Activated naive CD4-positive, alpha-beta T cell treated with anti-CD3 and anti-CD28 coated beads, Interleukin-2, amount 50 U/mL, for 16 hours (primary cell): ENCODE data around the gene CPE.
A peak's percentile ranks its signal among the peaks of the same experiment; 100 is the strongest.
"Not testable (repeated sequence)": the region's sequence is repeated elsewhere in the genome, so short reads cannot be mapped to it uniquely, and the experiment has no call there.

Source experiments
- DNase-seq: peaks from one replicate; pipeline ENCODE4 v3.0.0-alpha.2; 2020

The CPE gene

DNA sequence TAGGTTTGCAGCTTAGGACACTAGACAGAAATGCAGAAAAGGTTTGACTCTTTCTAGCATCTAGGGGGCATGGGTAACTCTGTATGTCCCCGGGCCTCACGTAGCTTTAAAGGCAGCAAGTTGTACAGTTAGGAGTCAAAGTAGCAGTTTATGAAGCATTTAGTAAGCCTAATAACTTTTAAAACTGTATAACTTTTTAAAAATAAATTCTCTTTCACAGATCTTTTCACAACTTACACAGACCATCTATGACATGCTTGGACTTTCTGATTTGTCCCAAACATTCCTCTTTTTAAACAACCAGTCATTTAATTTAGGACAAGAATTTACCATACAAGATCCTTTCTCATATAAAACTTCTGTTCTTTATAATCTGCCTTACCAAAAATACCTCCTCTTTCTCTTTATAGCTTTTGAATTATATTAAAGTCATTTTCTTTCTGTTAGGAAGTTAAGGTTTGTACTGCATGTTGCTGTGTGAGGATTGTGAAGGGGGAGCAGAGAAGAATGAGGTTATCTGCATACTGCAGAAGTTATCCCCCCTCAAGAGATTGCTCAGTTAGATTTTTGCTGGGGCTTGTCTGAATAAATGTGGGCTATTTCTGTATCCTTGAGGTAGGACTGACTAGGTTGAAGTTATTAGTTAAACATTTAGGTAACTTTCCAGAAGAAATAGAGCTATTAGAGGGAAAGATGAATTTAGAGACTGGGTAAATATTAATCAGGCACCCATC is 94.3 kb downstream of the CPE start:
- no peak for DNase-seq

DNA sequence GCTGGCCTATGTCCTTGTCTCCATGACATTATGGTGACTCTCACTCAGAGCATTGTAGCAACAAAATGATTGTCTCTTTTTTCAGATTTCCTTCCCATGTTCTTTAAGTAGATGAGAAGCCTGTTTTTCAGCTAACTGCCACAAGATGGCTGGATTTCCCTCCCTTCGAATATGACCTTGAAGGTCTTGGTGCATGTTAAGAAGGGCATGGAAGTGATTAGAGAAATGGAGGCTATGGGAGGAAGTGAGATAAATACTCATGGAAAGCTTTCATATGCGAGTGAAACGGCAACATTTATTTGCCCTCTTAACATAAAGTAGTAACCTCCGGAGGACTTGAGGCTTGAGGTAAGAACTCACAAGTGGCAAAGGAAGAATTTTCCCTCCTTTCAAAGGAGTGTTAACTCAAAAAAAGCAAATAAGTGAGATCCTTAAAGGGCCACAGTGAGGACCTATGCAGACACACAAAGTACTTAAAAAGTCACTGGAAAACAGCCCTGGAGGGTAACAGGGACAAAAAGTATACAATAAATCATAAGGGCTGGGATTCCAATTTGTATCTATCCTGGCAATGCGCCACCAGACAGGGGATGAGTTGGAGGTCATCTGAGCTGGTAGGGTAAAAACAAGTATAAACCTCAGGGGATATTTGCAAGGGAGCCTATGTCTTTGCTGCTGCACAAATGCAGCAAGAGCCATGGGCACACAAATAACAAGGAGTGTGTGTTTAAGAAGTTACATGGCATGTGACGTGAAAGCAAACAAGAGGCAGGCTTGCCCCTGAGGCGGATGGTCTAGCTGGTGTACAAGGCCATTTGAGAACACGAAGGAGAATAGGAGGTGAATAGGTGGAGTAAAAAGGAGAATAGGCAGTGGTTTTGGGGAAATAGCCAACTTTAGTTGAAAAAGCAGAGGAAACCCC is 96.2 kb downstream of the CPE start:
- no peak for DNase-seq

DNA sequence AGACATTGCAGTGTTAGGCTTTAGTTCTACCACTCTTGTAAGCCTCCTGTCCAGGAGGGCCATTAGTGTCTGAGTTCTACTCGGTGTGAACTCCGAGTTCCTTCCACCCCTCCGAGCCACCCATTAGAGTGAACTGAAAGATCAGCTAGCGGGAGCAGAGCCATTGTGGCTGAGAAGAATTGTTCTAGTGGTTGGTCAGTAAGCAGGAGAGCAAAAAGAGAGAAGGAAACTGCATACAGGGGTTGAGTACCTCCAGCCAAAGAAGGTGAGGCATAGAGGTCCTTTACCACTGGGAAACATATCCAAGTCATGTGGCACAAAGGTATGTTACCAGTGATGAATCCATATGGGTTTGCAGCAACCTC is 96.9 kb downstream of the CPE start:
- no peak for DNase-seq

DNA sequence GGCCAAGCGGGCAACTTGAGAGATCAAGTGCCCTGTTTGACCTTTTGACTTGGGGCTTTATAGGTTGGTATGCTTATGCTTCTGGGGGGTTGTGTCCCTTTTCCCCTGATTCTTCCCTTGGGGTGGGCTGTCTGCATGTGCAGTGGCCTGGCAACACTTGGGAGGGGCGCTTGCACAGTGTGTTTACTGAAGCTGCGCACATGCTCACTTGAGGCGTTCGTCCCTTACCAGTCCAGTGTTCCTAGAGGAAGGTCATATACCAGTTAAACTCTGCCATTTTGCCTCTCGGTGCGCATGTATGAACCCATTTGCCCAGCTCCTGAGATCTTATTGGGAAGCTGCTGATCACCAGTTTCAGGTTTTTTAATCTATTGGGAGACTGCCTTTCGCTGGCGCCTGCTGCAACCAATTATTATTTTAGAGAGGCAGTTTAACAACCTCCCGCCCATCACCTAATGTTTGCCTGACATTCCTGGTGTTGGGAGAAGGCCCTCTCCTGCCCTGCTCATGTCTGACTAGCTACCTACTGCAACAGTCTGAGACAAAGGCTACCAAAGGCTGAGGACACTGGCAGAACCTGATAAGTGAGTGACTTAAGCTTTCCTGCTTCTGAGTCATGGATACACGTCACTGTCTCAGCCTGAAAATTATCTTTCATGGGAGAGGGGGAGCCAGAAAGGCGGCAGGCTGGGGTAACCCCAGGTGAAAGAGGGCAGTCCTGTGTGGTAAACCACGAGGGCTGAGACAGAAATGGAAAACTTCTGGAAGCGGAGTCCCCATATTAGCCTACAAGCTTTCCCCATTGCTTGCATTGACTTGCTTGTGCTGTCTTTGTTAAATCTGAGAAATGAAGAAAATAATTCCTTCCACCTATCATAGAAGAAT is 97.6 kb downstream of the CPE start:
- DNase-seq = no peak

DNA sequence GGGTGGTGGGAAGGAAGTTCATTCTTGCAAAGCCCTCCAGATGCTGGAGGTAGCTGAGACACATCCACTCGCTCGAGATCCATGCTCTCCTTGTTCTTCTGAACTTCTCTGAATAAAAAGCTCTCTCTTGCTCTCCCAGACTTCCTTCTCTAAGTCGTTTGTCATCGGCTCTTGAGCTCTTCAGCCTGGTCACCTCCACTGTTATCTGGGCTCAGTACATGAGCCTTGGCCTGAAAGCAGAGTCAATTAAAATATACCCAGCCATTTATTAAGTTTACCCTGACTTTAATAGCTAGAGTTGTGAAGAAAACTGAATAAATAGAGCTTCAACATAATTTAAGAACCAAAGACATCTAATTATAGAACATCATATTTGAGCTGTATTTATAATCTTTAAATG is 99.0 kb downstream of the CPE start:
- no peak for DNase-seq

DNA sequence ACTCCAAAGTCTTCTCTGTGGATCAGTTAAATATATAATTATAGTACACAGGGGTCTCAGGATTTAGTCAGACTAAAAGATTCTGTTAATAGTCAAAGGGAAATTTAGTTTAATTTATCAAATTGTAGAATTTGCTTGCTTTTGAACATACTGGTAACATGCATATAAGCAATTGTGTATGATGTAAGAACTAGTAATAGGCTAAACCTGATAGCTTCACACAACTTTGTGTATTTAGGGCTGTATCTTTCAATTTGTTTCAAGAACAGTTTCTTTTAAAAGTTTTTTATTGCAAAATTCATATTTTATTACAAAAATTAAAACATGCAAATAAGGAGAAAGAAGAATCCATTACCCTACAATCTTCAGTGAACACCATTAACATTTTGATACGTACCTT is 99.5 kb downstream of the CPE start:
- no peak for DNase-seq

DNA sequence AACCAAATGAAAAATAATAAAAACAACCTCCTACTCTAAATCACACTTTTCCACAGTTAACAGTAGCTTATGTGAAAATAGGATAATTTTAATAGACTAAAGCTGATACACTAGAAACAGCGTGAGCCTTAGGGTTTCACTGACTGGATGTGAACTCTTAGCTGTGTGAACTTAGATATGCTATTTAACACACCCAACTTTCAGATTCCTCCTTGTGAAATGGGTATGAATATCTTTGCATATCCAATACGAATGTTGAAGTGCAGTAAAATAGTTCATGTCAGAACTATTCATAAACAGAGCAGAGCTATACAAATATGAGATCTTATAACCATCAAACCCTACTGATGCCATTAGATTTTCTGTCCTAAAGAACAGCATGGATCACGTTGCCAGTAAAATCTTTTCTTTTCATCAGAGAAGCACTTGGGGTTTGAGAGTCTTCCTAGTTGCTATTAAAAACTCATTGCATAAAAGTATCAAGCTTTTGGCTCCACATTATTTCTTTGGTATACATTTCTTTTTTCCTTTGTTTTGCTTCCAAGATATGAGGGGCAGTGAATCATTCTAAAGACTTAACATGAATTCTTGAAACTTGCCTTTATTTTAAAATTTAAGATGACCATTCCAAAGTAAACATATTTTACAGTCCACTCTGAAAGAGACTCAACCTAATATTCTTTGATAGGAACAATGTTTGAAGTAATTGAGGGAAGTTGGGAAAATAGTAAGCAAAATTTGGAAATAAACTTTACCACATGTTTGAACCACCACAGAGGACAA is 102.4 kb downstream of the CPE start:
- no peak for DNase-seq

DNA sequence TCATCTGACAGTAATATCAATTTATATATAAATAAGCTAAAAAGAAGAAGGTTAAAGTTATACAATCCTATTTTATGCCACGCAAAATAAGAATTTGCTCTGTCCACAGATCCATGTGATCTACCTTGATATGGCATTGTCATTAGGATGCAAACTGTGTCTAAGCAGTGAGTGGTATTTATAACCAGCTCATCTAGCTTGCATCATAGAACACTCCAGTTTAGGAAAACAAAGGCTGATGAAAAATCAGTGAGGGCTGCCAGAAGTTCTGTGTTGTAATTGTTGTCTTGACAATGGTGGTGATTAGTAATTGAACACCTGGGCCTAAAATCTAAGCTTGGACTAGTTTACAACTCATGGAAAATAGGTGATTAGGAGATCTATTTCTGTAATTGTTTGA is 111.0 kb downstream of the CPE start:
- DNase-seq = no peak

DNA sequence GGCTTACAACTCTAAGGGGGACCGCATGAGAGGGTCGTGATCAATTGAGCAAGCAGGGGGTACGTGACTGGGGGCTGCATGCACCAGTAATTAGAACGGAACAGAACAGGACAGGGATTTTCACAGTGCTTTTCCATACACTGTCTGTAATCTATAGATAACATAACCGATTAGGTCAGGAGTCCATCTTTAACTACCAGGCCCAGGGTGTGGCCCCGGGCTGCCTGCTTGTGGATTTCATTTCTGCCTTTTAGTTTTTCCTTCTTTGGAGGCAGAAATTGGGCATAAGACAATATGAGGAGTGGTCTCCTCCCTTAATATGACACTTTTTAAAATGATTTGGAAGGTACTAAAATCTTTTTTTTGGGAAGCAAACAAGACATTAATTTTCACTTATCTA is 113.8 kb downstream of the CPE start:
- DNase-seq = not testable (repeated sequence)

DNA sequence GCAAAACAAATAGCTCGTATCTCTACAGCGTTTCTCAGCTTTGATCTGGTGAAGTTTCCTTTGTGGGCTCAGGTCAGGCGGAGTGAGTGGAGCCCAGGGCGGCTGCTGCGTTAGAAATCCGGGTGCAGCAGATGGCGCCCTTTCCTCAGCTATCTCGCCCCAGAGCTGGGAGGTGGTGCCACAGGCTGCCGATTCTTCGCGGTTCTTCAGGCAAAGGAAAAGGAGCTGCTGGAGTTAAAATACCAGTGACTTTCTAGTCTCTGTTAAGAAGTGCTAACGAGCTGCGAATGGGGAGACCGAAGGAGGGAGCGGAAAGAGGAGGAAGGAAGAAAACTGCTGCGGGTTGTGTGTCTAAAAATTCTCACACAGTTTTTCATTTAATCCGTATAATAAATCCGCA is 114.6 kb downstream of the CPE start:
- peak; percentile 70 for DNase-seq

DNA sequence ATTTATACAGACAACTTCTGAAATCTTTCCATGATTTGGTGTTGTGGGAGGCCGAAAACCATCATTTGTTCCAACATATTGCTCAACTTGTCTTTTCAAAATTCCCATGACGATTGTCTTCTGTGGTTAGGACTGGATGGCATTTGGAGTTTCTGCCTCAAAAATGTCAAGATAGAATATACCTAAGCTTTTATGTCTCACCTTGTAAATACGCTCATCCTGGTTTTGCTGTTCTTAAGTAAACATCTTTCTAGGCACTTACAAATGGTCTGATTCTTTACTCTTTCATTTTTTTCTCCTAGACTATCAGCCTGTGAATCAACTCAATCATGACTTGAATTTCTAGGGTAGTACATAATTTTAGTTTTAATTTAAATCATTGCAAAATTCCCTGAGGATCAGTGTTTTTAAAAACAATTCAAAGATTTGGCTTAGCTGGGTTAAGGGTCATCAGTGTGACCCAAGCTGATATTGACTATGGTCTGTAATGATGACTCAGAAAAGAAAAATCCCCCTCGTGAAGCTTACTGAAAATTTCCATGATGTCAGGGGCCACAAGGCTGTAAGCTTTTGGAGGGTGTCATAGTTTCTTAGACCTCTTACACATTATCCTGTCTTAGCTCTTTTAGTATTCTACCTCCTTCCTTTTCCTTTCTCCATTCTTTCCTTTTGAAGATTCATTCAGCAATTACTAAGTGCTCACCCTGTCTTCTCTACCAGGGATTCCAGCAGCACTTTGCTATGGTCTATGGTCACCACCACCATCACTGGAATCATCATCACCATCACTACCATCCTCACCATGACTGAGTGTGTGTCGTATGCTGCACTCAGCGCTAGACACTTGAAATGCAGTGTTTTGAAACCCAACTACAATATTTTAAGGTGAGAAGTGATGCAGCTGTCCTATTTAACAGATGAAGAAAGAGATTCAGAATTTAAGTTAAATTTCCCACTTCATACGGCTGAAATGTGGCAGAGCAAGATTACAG is 124.4 kb downstream of the CPE start:
- no peak for DNase-seq

DNA sequence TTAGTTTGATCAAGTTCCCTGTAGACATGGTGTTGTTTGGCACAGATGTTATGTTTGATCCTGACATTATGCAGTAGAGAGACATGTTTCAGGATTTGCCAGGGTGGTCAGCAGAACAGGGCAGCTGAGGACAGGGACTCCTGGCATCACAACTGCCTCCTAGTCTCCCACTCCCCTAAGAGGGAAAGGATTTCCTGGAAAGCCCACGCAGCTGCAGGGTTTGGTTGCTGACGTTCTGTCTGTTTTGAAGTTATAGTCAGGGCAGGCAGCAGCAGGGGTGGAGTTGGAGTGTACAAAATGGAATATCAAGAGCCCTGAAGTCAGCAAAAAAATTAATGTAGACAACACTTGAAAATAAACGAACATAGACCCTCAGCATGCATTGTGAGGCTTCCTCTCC is 125.4 kb downstream of the CPE start:
- DNase-seq = no peak

DNA sequence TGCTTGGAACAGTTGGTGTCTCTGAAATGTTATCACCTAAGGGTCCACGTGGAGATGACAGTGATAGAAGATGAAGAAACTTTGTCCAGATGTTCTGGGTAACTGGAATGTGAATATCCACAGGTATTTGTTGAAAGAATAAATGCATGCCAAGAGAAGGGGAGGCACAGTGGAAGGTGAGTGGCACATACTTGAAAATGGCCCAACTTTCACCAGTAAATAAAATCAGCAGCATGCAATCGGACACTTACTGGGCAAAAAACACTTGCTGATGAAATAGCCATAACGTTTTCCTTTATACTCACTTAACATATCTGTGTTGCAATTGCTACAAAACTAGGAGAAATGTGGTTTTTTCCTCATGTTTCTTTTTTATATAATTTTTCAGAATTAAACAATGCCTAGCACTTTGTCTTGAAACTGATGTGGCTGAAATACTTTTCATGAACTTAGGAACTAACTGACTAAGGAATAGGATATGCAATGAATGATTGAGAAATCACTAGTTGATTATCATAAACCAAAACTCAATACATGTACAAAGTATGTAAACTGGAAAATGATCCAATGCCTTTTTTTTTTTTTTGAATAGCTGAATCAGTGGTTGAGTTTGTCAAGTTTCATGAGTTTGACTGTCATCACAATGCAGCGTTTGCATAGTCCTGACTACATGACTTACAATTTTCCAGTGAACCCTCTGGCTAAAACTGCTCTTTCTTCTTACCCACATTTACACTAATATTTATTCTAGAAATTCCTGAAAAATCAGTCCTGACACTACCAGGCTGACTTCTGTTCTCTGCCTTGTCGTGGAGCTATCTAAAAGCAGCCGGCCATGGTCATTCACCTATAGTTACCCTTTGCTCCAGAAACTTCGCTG is 127.4 kb downstream of the CPE start:
- no peak for DNase-seq

DNA sequence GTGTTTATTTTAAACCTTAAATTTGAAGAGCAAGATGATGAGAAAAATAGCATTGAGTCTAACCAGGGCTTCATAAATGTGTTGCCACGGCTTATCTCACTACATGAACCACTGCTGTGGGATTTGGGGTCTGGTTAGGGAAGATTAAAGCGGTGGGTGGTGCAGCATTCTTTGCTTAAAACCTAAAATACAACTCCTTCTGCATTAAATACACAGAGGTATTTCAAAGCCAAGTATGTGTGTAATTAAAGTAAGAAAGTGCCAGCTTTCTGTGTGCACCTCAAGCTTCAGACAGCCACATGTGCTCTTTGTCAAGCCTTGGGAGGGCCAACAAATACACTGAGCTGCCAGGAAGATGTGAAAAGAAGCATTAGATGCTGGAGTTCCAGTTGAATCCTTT is 128.0 kb downstream of the CPE start:
- no peak for DNase-seq

DNA sequence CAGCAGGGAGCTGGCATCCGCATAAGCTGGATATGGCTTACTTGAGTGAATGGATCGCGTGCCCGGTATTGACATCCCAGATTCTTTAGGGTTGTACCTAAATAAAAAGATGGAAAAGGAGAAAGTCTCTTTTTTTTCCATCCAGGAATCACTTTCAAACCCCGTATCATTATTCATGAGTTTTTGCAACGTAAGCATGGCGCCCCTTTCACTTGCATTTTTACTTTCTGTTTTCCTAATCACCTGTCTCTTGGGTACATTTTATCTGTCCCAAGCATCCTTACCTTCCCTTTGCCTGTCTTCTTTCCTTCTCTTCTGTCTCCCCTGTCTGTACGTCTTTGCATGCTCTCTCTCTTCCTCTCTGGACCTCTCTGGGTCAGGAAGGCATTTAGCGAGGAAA is 128.6 kb downstream of the CPE start:
- no peak for DNase-seq

DNA sequence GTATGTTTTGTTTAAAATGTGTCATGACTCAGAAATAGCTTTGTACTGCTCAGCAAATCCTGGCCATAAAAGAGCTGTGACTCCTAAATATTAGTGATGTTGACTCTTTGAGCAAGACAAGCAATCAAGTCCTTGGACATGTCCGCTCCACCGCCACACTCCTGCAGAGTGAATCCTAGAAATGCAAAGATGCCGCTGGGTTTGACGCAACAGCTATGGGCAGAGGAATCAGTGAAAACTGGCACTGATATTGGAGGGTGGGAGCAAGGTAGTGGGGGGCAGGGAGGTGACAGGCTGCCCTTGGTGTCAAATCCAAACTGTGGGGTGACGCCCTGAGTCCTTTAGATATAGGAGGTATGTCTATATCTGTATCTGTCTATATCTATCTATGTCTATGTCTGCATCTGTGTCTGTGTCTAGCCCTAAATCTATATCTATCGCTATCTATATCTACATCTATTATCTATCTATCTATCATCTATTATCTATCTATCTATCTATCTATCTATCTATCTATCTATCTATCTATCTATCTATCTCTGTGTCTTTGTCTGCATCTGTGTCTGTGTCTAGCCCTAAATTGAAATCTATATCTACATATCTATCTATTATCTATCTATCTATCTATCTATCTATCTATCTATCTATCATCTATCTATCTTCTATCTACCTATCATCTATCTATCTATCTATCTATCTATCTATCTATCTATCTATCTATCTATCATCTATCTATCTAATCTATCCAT is 129.7 kb downstream of the CPE start:
- DNase-seq = no peak

DNA sequence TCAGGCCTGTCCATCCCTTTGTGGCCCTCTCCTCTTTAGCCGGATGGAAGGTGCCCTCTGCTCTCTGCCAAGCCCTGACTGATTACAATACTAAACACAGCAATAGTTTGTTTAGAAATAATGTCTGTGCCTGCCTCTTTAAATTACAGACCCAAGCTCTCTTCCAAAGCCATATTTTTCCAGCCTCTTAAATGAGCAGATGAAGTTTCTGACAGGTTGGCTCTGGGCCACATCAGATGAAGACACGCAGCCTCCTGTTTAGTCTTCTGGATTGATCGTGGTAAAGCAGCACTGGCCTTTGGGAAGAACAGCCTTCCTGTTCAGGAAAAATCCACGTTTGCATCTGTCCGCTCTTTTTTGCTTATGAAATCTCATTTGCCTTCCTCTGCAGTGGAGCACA is 133.6 kb downstream of the CPE start:
- no peak for DNase-seq

DNA sequence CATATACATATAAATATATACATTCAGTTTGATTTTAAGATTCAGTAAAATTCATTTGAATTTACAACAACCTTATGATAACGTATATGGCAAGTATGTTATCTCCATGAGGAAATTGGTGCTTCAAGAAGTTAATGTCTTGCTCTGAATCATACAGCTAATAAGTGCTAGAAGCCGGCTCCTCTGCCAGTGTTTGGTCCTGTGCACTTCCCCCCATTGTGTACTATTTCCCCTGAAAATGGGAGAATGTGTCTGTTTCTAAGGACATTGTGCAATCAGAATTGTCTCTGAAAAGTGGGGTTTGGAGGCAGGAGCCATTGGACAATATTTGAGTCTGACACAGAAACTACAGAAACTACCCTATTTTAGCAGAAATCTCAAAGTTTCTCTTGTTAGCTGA is 135.9 kb downstream of the CPE start:
- no peak for DNase-seq

DNA sequence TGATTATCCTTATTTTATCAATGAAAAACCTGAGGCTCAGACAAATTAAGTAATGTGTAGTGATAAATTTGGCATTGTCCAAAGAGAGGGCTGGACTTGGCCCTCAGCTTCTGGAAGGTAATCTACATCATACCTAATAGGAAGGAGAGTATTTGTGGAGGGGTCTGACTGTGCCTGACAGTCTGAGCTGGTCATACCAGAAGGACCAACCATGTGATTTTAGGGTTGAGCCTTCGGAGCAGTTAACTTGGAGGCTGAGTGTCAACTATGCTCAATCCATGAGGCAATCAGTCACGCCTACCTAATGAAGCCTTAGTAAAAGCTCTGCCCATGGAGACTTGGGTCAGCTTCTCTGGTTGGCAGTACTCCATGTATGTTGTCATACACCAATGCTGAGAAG is 136.4 kb downstream of the CPE start:
- DNase-seq = no peak
